ENCODE results near the gene ABCG1. TPM values are rescaled to one million over a fixed set of nuclear protein-coding genes. Genes with fewer than 3 reads are reported as not detected.

The ABCG1 gene
- total and polyA plus RNA-seq, 2 donors (not counting 3 experiments of a cell fraction or from before 2014, with no cell fraction given): 6.7 to 19.6 TPM

DNA sequence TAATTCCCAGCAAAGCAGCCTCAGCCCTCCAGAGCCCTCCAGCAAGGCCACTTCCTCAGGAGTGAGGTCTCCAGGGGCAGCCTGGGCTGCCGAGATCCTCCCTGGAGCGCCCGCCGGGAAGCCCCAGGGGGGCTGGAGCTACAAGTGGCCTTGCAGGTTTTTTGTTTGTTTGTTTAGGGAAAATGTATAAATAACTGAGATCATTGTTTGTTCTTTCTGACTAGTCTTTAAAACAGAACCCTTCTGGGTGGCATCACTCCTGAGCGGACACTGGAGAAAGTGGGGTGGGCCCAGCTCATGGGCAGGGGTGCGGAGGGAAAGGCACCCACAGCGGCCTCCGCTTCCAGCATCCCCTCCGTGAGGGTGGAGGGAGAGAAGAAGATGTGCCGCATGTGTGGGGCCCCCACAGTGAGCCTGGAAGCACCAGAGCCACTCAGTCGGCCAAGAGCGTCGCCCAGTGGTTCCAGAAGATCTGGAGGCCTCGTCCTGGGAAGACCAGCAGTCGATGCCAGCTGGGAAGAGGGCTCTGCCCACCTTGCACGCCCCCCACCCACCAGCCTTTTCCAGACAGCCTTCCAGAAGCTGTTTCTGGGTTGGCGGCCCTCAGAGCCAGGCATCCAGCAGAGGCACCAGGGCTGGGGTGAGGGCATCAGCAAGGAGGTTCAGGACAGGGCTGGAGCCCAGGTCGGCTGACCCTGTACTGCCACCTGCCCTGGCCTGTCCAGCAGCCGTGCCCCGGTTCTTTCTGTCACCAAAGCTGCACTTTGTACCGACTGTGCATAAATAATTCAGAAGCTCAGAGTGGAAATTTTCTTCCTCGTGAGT is 61.6 kb downstream of the ABCG1 start:
- CTCF ChIA-PET: interaction anchor here (0.6 to 1.7 kb wide), 2 partner anchors 22 to 29 kb away, joined by 3 to 10 read pairs; no protein-coding TSS in a partner anchor
- H3K4me1 ChIP-seq (ENCODE audit: control insufficient read depth, extremely low read depth, insufficient read depth, low read length): peaks cover 12% of the 10 kb centered on the region

More for the DNA sequence above, 61.6 kb downstream of the ABCG1 start:
- no peaks in the 10 kb centered on the region for H3K9me3 ChIP-seq (replicated peaks; ENCODE audit: control insufficient read depth, insufficient read depth, low read length)
- no peak overlapping the region for H3K27ac ChIP-seq (ENCODE audit: insufficient read depth, low read depth, low read length)
- no peak for DNase-seq (ENCODE audit: low read depth, low spot score)
- H3K9ac ChIP-seq (replicated peaks; ENCODE audit: extremely low read depth, insufficient read depth, low read length): no peak overlapping the region
- no peak for FAIRE-seq
- no peak overlapping the region for H2AFZ ChIP-seq (ENCODE audit: low read depth, low read length)
- no peak overlapping the region for H3K4me2 ChIP-seq (ENCODE audit: insufficient read depth, low read length)
- no peak overlapping the region for H3K4me3 ChIP-seq (replicated peaks in 1 of 3; ENCODE audit: insufficient read depth in 1 of 3, low read depth in 1 of 3, low read length in 3 of 3)
- dilution Hi-C loops (cut with MboI; ENCODE audit: extremely low pct_ligation_motif_present, low sequenced_read_pairs): no loop called here
- no peaks in the 10 kb centered on the region for H3K27me3 ChIP-seq (ENCODE audit: control insufficient read depth in 2 of 2, insufficient read depth in 2 of 2, low read length in 2 of 2)
- TF ChIP-seq CTCF (IDR thresholded peaks at IDR 0.05; ENCODE audit: extremely low read depth in 1 of 2, insufficient read depth in 1 of 2, low read depth in 1 of 2, low read length in 2 of 2): no peak
- no peak for TF ChIP-seq JUN (IDR thresholded peaks at IDR 0.05; ENCODE audit: borderline replicate concordance, insufficient read depth, insufficient read length, low read depth)
- TF ChIP-seq POLR2AphosphoS5 (IDR thresholded peaks at IDR 0.05; ENCODE audit: insufficient read depth, low read depth, low read length): no peak
- TF ChIP-seq MYC (IDR thresholded peaks at IDR 0.05; ENCODE audit: low read depth, low read length): no peak
- TF ChIP-seq EZH2 (IDR thresholded peaks at IDR 0.05; ENCODE audit: borderline replicate concordance, low read depth, low read length, severe bottlenecking): no peak
- no peak for TF ChIP-seq POLR2A (IDR thresholded peaks at IDR 0.05; ENCODE audit: low read depth, low read length)
- TF ChIP-seq, protein P1, sequence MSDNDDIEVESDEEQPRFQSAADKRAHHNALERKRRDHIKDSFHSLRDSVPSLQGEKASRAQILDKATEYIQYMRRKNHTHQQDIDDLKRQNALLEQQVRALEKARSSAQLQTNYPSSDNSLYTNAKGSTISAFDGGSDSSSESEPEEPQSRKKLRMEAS (IDR thresholded peaks at IDR 0.05; ENCODE audit: insufficient read depth, insufficient read length): no peak
- TF ChIP-seq GATA2 (IDR thresholded peaks at IDR 0.05; ENCODE audit: insufficient read depth, insufficient read length, low read depth, low read length): no peak
- no peak for TF ChIP-seq FOS (IDR thresholded peaks at IDR 0.05; ENCODE audit: borderline replicate concordance, insufficient read depth, low read length)
- BruUV-seq (replicated peaks): no TSS peak
- H3K36me3 ChIP-seq (ENCODE audit: control insufficient read depth in 2 of 2, extremely low read depth in 1 of 2, insufficient read depth in 2 of 2, low read length in 2 of 2): no peaks in the 10 kb centered on the region
- H3K79me2 ChIP-seq (ENCODE audit: control insufficient read depth, insufficient read depth, low read length): no peaks in the 10 kb centered on the region
- POLR2A ChIA-PET: no interaction called here
- H3K9me1 ChIP-seq (replicated peaks; ENCODE audit: control insufficient read depth, extremely low read depth, insufficient read depth, low read length): no peaks in the 10 kb centered on the region
- no peaks in the 10 kb centered on the region for H4K20me1 ChIP-seq (replicated peaks; ENCODE audit: control insufficient read depth, extremely low read depth, insufficient read depth, low read length)
- intact Hi-C loops (cut with micrococcal nuclease): no loop called here

All from endothelial cell of umbilical vein (primary cell).